CD4-positive, alpha-beta T cell treated with Interleukin-4 for 4 hours (primary cell): ENCODE results near the gene KRTAP4-1.
"Not testable (repeated sequence)": the region's sequence is repeated elsewhere in the genome, so short reads cannot be mapped to it uniquely, and the experiment has no call there.

Experiments
- DNase-seq: peaks from one replicate; pipeline ENCODE4 v3.0.0-alpha.2; 2020

The KRTAP4-1 gene

DNA sequence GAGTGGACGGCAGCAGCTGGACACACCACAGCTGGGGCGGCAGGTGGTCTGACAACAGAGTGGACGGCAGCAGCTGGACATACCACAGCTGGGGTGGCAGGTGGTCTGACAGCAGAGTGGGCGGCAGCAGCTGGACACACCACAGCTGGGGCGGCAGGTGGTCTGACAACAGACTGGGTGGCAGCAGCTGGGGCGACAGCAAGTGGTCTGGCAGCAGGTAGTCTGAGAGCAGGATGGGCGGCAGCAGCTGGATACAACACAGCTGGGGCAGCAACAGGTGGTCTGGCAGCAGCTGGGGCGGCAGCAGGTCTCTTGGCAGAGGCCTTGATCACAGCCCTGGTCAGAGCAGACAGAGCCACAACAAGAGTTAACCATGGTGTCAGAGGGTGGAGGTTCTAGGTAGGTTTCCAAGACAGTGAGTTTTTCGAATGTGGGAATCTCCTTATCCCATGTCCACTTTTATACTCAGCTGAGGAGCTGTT, at the start of gene KRTAP4-1:
Gene KRTAP4-1 (minus strand): TSS at position 432 of the 482 bp plus-strand sequence. CDS start 57 bp downstream, at position 375.
- DNase-seq, result no peak

DNA sequence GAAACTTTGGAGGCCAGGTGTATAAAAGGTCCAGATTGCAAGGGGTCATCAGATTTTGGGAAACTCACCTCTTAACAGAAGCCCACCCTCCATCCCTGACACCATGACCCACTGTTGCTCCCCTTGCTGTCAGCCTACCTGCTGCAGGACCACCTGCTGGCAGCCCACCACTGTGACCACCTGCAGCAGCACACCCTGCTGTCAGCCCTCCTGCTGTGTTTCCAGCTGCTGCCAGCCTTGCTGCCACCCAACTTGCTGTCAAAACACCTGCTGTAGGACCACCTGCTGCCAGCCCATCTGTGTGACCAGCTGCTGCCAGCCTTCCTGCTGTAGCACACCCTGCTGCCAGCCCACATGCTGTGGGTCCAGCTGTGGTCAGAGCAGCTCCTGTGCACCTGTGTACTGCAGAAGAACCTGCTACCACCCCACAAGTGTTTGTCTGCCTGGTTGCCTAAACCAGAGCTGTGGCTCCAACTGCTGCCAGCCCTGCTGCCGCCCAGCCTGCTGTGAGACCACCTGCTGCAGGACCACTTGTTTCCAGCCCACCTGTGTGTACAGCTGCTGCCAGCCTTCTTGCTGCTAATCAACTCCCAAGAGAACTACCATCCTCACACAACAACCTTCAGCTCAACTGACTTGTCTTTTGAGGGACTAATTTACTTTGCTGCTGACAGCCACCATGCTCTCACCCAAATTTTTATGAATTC, 47.8 kb upstream of the KRTAP4-1 start, which contains the start of gene KRTAP9-3:
Gene KRTAP9-3 (plus strand): TSS at position 51 of the 707 bp plus-strand sequence. CDS start 53 bp downstream, at position 104.
- not testable (repeated sequence) for DNase-seq

DNA sequence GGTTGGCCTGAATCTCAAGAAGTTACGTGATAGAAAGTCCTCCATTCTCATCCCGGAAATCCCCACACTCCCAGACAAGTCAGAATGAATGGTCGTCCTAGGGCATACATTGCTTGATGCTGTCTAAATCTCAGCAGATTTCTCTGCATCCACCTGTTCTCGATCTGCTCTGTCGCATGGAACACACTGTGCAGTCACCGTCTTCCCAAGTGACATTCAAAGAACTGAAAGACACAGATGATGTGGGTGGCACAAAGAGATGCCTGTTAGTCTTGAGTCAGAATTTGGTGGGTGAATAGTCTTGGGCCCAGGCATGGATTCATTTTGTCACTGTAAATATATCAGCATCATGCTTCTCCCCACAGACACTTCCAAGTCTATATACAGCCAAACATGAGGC, 47.0 kb upstream of the KRTAP4-1 start:
- no peak for DNase-seq

DNA sequence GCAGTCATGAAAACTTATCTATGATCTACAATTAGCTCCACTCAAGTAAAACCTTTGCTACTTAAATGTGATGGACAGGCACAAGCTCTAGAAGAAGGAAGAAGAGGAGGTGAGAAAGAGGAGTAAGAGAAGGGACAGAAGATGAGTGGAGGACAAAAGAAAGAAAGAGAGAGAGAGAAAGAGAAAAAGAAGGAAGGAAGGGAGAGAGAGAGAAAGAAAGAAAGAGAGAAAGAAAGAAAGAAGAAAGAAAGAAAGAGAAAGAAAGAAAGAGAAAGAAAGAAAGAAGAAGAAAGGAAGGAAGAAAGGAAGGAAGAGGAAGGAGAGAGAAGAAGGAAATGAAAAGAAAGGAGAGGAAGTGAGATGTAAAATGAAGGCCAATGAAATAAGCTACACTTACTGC, 45.4 kb upstream of the KRTAP4-1 start:
- no peak for DNase-seq

DNA sequence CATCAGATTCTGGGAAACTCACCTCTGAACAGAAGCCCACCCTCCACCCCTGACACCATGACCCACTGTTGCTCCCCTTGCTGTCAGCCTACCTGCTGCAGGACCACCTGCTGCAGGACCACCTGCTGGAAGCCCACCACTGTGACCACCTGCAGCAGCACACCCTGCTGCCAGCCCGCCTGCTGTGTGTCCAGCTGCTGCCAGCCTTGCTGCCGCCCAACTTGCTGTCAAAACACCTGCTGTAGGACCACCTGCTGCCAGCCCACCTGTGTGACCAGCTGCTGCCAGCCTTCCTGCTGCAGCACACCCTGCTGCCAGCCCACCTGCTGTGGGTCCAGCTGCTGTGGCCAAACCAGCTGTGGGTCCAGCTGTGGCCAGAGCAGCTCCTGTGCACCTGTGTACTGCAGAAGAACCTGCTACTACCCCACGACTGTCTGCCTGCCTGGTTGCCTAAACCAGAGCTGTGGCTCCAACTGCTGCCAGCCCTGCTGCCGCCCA, 41.9 kb upstream of the KRTAP4-1 start, which contains the start of gene KRTAP9-2:
Gene KRTAP9-2 (plus strand): TSS at position 51 of the 498 bp plus-strand sequence. CDS start 7 bp downstream, at position 58.
- DNase-seq, result not testable (repeated sequence)

DNA sequence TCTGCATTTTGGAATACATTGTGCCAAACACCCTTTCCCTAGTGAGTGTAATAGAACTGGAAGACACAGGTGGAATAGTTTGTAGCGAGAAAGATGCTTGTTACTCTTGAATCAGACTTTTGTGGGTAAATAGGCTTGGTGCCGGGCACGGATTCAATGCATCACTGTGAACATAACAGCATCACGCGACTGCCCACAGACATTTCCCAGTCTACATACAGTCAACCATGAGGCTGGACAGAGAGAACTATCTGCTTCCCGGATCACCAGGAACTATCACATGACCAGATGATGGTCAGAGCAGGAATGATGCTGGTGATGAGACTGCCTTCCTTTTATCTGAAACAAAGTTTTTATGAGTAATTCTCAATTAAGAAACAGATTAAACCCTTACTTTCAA, 41.3 kb upstream of the KRTAP4-1 start:
- no peak for DNase-seq

- DNase-seq, result no peak
These were observed 39.1 kb upstream of the KRTAP4-1 start for GRCh38 chr17:41223821-41224220.

- no peak for DNase-seq
These were observed 31.0 kb upstream of the KRTAP4-1 start for GRCh38 chr17:41215681-41216080.

DNA sequence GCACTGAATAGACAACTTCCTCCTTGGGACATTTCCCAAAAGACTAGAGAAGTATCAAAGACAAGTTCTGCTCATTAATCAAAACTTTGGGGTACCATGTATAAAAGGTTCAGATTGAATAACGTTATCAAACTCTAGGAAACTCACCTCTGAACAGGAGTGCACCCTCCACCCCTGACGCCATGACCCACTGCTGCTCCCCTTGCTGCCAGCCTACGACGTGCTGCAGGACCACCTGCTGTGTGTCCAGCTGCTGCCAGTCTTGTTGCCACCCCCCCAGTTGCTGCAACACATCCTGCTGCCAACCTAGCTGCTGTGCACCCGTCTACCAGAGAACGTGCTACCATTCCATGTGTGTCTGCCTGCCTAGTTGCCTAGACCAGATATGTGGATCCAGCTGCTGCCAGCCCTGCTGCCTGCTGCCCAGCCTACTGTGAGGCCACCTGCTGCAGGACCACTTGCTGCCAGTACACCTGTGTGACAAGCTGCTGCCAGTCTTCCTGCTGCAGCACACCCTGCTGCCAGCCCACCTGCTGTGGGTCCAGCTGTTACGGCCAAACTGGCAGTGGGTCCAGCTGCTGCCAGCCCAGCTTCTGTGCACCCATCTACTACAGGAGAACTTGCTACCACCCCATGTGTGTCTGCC, 27.9 kb upstream of the KRTAP4-1 start:
- DNase-seq, result no peak

DNA sequence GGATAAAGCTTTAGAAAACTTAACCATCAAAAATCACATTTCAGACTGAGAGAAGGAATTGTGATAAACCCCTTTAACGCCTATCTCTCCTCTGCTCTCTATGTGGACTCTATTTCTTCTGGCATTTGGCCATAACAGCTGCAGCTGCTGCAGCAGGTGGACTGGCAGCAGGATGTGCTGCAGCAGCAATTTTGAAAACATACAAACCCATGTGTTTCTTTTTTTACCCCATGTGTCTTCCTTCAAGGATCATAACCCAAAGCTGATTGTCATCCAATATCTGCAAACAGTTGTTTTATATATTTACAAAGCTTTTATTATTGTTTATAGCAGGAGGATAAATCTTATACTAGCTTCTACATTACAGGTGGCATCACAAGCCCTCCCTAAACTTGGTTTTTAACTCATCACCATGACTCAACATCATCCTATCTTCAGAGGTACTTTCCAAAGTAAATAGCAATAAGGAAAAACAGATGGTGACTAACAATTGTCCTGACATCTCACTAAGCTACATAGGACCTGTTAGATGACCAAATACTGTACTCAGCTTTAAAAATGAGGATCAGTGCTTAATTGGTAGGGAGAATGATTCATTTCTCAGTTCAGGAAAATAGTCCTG, 27.2 kb upstream of the KRTAP4-1 start:
- no peak for DNase-seq

- no peak for DNase-seq
These were observed 14.8 kb upstream of the KRTAP4-1 start for GRCh38 chr17:41199421-41200078.

DNA sequence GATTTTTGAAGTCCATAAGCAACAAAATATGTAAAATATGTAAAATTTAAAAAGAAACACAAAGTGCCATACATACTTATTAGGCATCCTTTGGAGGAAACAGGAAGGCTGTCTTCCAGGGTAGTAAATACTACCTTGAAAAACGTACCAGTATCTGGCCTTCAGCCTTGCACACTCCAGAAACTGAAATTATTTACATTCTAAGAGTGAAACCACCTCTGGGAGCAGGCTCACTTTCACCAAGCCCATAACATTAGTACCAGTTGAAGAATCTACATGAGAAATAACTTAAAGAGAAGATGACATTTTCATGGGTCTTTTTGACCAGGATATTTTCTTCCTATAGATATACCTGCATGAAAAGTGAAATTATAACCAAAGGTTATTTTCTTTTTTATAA, 11.4 kb upstream of the KRTAP4-1 start:
- no peak for DNase-seq

DNA sequence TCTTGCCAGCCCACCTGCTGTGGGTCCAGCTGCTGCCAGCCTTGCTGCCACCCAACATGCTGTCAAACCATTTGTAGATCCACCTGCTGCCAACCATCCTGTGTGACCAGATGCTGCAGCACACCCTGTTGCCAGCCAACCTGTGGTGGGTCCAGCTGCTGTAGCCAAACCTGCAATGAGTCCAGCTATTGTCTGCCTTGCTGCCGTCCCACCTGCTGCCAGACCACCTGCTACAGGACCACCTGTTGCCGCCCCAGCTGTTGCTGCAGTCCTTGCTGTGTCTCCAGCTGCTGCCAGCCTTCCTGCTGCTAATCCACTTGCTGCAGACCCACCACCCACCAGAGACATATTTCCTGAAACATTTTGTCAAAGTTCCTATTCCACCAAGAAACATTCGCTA, 5.6 kb upstream of the KRTAP4-1 start:
- DNase-seq, result no peak

- not testable (repeated sequence) for DNase-seq
These were observed 5.2 kb upstream of the KRTAP4-1 start, which contains the start of gene KRTAP9-1 for GRCh38 chr17:41189837-41190318. Gene KRTAP9-1, plus strand, starts transcription at chr17:41189887. Its CDS starts 0 bp downstream, at chr17:41189887.

DNA sequence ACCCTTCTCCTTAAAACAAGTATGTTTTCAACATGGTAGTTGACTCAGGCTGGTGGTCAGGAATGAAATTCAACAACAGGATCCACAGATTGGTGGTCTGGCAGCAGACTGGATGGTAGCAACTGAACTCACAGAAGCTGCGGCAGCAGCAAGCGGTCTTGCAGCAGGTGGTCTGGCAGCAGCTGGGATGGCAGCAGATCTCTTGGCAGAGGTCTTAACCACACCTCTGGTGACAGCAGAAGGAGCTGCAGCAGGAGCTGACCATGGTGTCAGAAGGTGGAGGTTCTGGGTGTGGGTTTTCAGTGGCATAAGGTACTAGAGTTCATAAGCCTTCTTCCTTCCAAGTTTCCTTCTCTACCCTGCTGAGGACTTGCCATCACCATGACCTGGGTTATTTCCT, 2.2 kb upstream of the KRTAP4-1 start:
- no peak for DNase-seq

GRCh38 chr17:41185001-41185400, 290 bp upstream of the KRTAP4-1 start:
- no peak for DNase-seq

- DNase-seq, result no peak
These were observed 5.7 kb downstream of the KRTAP4-1 start for GRCh38 chr17:41178843-41179616.

DNA sequence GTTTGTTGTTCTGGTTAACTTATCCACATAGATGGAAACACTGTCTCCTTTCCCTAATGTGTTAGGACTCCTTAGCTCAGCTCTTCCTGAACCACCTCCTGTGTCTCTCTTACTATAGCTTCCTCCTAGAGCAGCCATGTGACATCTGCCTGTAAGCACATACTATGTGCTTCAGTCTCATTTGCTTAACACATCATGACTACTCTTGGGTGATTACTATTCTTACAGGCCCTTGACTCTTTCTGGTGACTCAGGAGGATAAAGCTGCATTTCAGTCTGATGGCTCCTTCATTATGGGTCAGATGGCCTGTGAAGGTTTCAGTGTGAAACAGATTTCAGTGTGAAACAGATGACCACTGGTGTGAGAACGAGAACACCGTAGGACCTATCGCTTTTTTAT, 6.4 kb downstream of the KRTAP4-1 start:
- DNase-seq, result no peak

DNA sequence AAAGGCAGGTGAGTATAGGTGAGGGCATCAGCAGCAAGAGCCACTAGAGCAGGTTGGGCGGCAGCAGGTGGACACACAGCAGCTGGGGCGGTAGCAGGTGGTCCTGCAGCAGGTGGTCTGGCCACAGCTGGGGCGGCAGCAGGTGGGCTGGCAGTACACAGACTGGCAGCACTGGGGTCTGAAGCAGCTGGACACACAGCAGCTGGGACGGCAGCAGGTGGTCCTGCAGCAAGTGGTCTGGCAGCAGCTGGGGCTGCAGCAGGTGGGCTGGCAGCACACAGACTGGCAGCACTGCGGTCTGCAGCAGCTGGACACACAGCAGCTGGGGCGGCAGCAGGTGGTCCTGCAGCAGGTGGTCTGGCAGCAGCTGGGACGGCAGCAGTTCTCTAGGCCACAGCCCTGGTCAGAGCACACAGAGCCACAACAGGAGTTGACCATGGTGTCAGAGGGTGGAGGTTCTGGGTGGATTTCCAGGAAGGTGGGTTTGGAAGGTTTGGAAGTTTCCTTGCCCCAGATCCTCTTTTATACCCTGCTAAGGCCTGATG, 6.9 kb downstream of the KRTAP4-1 start, which contains the start of gene KRTAP4-2:
Gene KRTAP4-2 (minus strand): TSS at position 495 of the 545 bp plus-strand sequence. CDS start 57 bp downstream, at position 438.
- DNase-seq, result no peak

DNA sequence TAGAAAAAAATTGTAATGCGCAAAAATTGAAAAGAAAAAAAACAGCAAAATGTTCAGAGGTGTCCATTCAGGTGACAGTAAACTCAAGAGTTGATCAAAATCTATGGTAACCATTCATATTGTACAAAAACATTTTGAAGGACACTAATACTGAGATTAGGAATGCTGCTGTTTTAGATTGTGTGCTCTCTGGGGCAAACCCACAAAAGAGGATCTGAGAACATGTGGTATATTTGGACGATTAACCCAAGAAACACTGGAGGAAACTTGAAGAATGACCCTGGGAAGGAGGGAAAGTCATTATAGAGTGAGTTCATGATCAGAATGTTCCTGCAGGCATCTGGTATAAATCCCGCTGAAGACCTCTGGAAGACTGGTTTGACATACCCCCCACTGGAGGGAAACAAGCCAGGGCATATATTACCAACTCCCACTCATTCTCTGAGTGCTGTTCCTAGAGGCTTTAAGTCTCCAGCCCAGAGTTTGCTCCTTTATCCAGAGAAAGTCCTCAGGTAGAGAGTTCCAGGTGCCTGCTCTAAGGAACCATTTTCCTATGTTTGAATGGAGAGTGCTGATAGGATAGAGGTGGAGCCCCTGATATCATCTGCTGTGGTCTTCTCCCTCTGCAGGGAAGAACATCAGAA, 7.8 kb downstream of the KRTAP4-1 start:
- DNase-seq, result no peak

DNA sequence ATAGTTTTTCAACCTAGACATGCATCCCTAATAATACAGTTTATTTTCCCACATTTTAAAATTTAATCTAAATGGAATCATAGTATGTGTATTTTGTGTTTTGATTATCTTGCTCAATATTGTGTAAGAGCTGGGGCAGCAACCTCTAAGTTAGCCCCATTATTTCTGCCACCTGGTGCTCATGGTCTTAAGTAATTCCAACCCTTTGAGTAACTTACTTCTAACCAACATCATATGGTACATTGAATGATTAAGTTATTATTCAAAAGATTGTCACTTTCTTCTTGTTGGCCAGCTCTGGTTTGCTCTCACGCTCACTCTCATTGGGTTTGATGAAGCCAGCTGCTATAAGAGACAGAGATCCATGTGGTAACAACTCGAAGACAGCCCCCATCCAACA, 12.8 kb downstream of the KRTAP4-1 start:
- DNase-seq, result no peak
